NCI-H1694 treated with DMSO at 0.1 percent for 48 hours (cell line): Measurements from ENCODE around the gene TTYH3.

Source experiments
- DNase-seq: peaks from one replicate; lab custom pipeline; 2025; lab: John Stamatoyannopoulos, UW

The TTYH3 gene

DNA sequence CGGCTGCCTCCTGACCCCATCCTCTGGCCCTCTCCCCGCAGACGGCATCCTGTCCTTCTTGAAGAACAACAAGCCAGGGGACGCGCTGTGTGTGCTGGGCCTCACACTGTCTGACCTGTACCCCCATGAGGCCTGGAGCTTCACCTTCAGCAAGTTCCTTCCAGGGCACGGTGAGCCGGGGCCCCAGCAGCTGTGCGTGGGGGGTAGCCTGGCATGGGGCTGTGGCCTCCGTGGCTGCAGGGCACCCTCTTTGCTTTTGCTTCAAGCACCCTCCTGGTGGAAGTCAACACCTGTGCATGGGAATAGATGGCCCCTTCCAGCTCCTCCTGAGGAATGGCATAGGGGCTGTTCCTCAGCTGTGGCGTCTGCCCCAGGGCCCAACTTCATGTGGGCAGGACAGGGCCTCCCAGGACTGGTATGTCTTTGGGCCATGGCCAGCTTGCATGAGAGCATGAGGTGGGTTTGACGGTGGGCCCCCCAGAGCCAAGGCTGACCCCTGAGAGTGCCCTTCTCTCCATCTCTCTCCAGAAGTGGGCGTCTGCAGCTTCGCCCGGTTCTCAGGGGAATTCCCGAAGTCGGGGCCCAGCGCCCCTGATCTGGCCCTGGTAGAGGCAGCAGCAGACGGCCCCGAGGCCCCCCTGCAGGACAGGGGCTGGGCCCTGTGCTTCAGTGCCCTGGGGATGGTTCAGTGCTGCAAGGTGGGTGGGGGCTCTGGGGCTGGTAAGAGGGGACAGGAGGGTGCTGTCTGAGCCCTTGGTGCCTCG is 76.9 kb downstream of the TTYH3 start:
- DNase-seq = no peak

DNA sequence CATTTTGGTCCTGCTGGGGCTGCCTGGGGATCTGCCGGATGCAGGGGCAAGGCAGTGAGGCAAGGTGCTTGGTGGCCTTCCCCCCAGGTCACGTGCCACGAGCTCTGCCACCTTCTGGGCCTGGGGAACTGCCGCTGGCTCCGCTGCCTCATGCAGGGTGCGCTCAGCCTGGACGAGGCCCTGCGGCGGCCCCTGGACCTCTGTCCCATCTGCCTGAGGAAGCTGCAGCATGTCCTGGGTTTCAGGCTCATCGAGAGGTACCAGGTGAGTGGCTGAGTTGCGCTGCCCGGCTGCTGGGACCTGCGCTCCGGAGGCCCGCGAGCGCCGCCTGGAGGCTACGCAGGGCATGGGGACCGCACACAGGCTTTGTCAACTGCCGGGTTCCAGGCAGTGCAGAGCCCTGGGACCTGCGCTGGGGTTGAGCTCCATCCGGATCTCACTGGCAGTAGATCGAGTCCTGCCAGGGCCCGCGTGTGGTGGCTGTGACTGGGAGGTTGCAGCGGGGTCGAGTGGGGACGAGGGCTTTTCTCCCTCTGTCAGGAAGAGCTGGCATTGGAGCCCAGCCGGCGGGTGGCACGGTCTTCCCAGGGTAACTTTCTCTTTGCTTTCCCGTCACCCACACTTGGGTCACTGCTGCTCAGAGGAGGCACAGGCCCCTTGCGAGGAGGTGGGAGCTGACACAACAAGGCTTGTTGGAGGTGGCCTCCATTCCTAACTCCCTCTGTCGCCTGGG is 77.9 kb downstream of the TTYH3 start:
- peak; percentile 43 for DNase-seq

DNA sequence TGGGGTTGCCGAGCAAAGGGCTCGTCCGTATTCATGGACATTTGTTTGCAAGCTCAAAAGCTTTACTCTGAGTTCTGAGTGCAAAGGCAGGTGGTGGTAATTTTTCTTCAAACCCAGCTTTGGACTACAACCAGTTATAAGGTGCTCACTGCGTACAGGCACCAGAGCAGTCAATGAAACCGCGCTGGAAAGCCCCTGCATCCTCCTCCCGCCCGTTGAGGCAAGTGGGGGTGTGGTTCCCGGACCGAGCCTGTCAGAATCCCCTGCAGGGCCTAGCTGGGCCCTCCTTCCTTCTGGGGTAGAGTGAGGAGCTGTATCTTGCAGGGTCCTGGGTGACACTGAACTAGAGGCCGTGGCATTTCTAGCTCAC is 78.5 kb downstream of the TTYH3 start:
- no peak for DNase-seq

DNA sequence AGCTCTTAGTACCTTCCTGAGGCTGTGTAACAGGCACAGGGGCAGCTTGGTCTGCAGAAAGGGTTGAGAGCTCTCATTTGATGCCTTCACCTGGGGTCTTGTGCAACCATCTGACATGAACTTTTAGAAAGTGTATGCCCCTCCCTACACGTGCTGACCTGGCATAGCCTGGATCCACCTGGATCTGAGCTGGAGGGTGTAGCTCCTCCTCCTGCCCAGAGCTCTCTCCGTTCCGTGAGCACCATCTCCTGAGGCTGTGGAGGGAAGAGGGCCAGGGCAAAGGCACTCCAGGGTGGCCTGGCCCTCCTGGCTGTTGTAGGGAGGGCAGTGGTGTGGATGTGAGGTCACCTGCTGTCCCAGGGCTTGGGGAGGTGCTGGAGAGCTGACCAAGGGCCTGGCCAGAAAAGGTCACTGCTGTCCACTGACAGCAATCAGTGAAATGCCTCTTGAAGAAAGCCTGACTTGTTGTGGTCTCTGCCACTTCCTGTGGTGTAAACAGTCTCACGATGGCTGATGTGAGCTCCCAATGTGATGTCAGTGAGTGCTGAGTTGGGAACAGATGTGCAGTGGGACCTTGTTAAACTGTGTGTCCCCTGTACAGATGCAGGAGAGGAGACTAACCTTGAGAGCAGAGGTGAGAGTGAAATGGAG is 79.2 kb downstream of the TTYH3 start:
- DNase-seq = no peak

DNA sequence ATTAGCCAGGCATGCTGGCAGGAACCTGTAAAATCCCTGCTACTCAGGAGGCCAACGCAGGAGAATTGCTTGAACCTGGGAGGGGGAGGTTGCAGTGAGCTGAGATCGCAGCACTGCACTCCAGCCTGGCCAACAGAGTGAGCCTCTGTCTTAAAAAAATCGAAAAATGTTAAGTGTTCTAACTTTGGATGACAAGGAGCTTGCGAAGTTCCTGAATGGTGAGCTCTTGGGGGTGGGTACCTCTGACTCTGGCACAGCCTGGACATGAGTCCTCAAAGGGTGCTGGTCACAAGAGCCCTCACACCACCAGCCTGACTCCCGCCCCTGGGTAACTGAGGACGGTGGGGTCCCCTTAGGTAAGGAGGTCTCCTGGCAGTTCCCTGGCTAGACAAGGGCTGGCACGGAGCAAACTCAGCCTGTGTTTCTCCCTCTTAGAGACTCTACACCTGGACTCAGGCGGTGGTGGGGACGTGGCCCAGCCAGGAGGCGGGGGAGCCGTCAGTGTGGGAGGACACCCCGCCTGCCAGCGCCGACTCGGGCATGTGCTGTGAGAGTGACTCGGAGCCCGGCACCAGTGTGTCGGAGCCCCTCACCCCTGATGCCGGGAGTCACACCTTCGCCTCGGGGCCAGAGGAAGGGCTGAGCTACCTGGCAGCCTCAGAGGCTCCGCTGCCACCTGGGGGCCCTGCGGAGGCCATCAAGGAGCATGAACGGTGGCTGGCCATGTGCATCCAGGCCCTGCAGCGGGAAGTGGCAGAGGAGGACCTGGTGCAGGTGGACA is 80.3 kb downstream of the TTYH3 start:
- DNase-seq = no peak

DNA sequence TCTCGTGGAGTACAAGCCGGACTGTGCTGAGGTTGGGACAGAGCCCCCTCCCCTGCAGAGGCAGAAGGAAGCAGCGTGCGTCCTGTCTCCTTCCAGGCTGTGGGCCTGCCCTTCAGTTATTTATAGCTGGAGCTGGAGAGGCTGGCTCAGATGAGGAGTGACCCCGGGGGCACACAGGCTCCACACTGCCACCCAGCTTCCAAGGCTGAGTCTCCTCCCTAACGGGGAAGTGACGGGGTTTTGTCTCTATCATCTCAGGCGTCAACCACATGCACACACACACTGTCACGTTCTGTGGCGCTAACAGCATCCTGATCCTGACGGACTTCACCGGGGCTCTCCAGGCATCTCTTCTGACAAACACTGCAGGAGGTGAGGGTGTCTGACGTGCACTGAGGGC is 81.6 kb downstream of the TTYH3 start:
- no peak for DNase-seq

DNA sequence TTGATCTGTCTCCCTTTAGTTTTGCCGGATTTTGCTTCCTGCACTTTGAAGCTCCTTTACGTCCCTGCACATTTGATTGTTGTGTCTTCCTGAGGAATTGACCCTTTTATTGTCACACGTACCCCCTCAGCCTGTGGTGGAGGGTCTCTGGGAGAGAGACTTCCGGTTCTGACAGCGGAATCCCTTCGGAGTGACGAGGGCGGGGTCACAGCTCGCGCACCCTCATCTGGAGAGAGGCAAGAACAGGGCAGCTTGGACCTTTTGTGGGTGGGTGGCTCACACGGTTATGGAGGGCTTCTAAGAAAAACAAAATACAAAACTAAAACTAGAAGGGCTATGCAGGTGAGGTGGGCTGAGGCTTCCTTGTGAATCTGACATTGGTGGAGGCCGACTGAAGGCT is 82.2 kb downstream of the TTYH3 start:
- DNase-seq = no peak
